Effector memory CD4-positive, alpha-beta T cell (primary cell): ENCODE results near the gene RGMB.
"Not testable (repeated sequence)": the region's sequence is repeated elsewhere in the genome, so short reads cannot be mapped to it uniquely, and the experiment has no call there.

ENCODE experiments used
- DNase-seq, 3 donors: peaks; one replicate each; pipeline ENCODE4 v3.0.0-alpha.2; 2020
- H3K27ac ChIP-seq: 2 replicates; pipeline ENCODE4 v1.7.0; 2013; ENCODE audit warnings: mild to moderate bottlenecking, low read length, moderate library complexity; ENCODE audit not compliant: insufficient read depth, poor library complexity, severe bottlenecking
- H3K27me3 ChIP-seq: replicated peaks from 2 replicates; pipeline ENCODE4 v1.7.0; 2013; ENCODE audit warnings: mild to moderate bottlenecking, low read length; ENCODE audit not compliant: insufficient read depth, control insufficient read depth, poor library complexity, severe bottlenecking
- H3K36me3 ChIP-seq: 2 replicates; pipeline ENCODE4 v1.7.0; 2013; ENCODE audit warnings: mild to moderate bottlenecking, low read length, moderate library complexity; ENCODE audit not compliant: control insufficient read depth, insufficient read depth
- H3K4me1 ChIP-seq: 2 replicates; pipeline ENCODE4 v1.7.0; 2013; ENCODE audit warnings: low read length, mild to moderate bottlenecking; ENCODE audit not compliant: control insufficient read depth, insufficient read depth, poor library complexity, severe bottlenecking
- H3K4me3 ChIP-seq: 2 replicates; pipeline ENCODE4 v1.7.0; 2013; ENCODE audit warnings: low read length, low read depth, mild to moderate bottlenecking; ENCODE audit not compliant: insufficient read depth, poor library complexity, severe bottlenecking
- H3K9me3 ChIP-seq: 2 replicates; pipeline ENCODE4 v1.7.0; 2013; ENCODE audit warnings: mild to moderate bottlenecking, low read length, moderate library complexity; ENCODE audit not compliant: control insufficient read depth
- total RNA-seq, 3 donors: gene quantifications; one replicate each; lab custom pipeline; 2026; lab: John Stamatoyannopoulos, UW

RGMB gene, protein sequence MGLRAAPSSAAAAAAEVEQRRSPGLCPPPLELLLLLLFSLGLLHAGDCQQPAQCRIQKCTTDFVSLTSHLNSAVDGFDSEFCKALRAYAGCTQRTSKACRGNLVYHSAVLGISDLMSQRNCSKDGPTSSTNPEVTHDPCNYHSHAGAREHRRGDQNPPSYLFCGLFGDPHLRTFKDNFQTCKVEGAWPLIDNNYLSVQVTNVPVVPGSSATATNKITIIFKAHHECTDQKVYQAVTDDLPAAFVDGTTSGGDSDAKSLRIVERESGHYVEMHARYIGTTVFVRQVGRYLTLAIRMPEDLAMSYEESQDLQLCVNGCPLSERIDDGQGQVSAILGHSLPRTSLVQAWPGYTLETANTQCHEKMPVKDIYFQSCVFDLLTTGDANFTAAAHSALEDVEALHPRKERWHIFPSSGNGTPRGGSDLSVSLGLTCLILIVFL
- total RNA-seq: 12.7 to 22.5 (median 19.0) reads per million in 3 donors

DNA sequence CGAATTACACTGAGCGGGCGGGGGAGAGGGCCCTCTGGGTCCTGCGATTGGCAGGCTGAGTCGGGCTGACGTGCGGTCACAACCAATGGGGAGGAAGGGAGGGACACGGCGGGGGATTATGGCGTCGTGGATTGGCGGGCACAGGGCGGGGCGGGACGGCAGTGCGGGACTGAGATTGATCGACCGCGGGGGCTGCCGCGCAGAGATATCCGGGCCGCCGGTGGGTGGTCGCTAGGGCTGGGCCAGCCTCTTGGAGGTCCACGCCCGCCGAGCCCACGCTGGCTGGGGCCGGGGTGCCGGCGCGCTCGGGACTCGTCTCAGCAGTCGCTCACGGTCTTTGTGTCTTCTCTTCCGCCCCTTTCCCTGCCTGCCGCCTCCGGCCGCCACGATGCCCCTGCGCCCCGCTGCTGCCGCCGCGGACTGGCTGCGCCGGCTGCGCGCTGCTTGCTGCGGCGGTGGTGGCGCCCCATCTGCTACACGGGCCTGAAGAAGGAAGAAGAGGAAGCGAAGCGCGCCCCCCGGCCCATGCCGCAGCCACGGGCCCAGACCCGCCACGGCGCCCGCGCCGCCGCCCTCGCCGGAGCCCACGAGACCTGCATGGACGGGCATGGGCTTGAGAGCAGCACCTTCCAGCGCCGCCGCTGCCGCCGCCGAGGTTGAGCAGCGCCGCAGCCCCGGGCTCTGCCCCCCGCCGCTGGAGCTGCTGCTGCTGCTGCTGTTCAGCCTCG lies at the start of gene RGMB:
RGMB (plus strand) TSS at position 200 of the 728 bp plus-strand sequence; CDS start at position 608, 408 bp downstream.
- H3K27me3 ChIP-seq: no peaks in the 10 kb centered on the region
- H3K4me3 ChIP-seq: peak within 1 kb of the TSS; percentile 84
- no peaks in the 10 kb centered on the region for H3K36me3 ChIP-seq
- no peaks in the 10 kb centered on the region for H3K9me3 ChIP-seq
- H3K4me1 ChIP-seq: peaks cover 24% of the 10 kb centered on the region
- DNase-seq: peak; percentile 80 to 87 (median 87)
- H3K27ac ChIP-seq: peak within 1 kb of the TSS; percentile 65

DNA sequence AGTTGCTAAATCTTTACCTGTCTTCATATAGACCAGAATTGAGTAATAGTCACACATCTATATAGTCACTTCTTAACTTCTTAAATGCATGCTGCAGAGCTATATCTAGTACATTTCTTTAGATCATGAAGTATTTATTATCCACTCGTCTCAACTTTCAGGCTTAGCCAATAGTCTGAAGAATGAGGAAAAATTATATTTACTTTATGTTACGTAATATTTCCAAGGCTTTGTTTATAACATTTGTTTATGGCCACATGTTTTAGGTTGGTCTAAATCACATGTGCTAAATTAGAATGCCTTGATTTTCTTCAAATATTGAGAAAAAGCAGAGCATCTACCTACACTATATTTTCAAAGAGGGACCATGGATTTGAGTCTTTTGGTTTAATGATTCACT lies 47.2 kb upstream of the RGMB start:
- Histone ChIP-seq H3K4me3 (no peak overlapping the region), H3K27me3 (peaks cover 3% of the 10 kb centered on the region), H3K4me1 (no peaks in the 10 kb centered on the region), H3K36me3 (no peaks in the 10 kb centered on the region), H3K9me3 (no peaks in the 10 kb centered on the region), H3K27ac (no peak overlapping the region)
- DNase-seq: no peak

DNA sequence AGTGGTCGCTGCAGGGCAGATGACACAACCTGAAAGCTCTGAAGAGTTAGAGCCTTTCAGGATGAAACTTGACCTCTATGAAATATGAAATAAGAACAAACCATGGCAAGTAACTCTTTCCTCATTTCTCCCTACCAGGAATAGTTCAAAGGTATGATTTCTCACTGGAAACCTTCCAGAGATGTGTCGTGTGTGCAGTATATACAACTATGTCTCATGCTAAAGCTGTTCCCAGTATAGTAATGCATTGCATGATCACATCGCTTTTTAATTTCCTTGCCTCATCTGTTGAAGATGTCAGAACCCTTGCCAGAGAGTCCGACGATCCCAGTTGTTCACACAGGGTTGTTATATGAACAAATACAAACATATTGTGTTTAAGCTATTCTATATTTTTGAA lies 45.8 kb upstream of the RGMB start:
- peaks cover 3% of the 10 kb centered on the region for H3K27me3 ChIP-seq
- H3K36me3 ChIP-seq: no peaks in the 10 kb centered on the region
- no peaks in the 10 kb centered on the region for H3K9me3 ChIP-seq
- H3K4me1 ChIP-seq: no peaks in the 10 kb centered on the region
- no peak for DNase-seq
- no peak overlapping the region for H3K27ac ChIP-seq
- no peak overlapping the region for H3K4me3 ChIP-seq

DNA sequence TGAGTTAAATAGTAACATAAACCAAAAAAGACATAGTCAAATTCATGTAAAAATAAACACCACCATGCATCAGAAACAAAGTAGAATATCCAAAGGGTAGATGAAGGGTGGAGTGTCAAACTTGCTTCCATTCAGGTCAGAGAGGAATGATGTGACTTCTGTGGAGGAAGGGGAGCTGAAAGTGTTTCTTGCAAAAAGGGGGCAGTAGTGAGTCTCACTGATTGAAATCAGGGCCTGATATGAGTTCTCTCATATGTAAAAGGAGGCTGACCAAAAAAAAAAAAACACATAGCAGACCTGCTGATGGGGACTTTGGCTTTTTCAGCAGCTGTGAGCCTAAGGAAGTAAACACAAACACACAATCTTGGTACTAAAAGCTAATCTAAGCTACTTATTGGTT lies 38.8 kb upstream of the RGMB start:
- no peak for DNase-seq
- Histone ChIP-seq H3K4me1 (no peaks in the 10 kb centered on the region), H3K9me3 (no peaks in the 10 kb centered on the region), H3K27ac (no peak overlapping the region), H3K27me3 (peaks cover 8% of the 10 kb centered on the region), H3K4me3 (no peak overlapping the region), H3K36me3 (no peaks in the 10 kb centered on the region)

DNA sequence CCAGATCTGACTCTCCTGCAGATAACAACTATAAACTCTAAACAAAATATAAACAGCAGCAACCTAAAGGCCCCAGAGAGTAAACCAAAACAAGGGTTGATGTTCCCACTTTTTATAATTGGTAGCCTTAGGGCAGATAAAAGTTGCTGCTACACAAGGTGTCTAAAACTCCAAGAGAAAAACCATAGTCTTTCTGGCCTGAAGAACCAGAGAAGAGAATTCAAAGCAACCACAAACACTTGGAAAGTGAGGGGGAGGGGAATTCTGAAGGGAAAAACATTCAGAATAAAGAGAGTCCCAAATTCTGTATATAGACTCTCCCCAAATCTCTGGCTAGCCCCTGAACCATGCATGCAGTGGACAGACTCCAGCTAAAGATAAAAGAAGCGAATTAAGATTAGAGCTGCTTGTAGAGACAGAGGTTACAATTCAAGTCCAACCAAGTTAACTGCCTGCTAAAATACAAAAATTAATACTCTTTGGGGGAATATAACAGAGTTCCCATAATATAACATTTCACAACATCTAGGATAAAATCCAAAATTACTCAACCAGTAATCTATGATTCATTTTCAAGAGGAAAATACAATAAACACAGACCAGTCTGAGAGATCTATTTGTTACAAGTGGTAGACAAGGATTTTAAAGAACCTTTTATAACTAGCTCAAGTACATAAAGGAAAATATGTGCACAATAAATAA lies 37.5 kb upstream of the RGMB start:
- no peak for DNase-seq
- no peaks in the 10 kb centered on the region for H3K9me3 ChIP-seq
- H3K4me3 ChIP-seq: no peak overlapping the region
- no peak overlapping the region for H3K27ac ChIP-seq
- no peaks in the 10 kb centered on the region for H3K36me3 ChIP-seq
- peaks cover 5% of the 10 kb centered on the region for H3K27me3 ChIP-seq
- H3K4me1 ChIP-seq: no peaks in the 10 kb centered on the region

DNA sequence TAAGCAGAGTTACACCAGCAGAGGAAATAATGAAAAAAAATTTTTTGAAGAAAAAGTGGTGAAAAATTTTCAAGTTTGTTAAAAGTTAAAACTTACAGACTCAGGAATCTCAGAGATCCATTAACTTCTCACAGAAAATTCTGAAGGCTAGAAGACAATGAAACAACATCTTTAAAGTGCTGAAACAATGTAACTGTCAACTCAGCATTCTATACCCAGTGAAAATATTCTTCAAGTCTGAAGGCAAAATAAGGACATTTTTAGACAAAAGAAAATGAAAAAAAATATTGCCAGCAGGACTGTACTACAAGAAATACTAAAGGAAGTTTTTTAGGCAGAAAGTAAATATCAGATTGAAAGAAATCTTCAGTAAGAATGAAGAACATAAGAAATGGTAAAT lies 36.7 kb upstream of the RGMB start:
- Histone ChIP-seq H3K27me3 (peaks cover 5% of the 10 kb centered on the region), H3K27ac (no peak overlapping the region), H3K36me3 (no peaks in the 10 kb centered on the region), H3K9me3 (no peaks in the 10 kb centered on the region), H3K4me3 (no peak overlapping the region), H3K4me1 (no peaks in the 10 kb centered on the region)
- no peak for DNase-seq

DNA sequence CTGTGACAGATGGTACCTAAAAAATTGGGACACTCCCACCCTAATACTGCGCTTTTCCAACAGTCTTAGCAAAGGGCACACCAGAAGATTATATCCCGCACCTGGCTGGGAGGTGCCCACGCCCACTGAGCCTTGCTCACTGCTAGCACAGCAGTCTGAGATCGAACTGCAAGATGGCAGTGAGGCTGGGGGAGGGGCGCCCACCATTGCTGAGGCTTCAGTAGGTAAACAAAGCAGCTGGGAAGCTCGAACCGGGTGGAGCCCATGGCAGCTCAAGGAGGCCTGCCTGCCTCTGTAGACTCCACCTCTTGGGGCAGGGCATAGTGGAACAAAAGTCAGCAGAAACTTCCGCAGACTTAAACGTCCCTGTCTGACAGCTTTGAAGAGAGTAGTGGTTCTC lies 36.0 kb upstream of the RGMB start:
- not testable (repeated sequence) for H3K27me3 ChIP-seq, H3K4me3 ChIP-seq, H3K4me1 ChIP-seq, H3K27ac ChIP-seq, DNase-seq, H3K9me3 ChIP-seq, H3K36me3 ChIP-seq

DNA sequence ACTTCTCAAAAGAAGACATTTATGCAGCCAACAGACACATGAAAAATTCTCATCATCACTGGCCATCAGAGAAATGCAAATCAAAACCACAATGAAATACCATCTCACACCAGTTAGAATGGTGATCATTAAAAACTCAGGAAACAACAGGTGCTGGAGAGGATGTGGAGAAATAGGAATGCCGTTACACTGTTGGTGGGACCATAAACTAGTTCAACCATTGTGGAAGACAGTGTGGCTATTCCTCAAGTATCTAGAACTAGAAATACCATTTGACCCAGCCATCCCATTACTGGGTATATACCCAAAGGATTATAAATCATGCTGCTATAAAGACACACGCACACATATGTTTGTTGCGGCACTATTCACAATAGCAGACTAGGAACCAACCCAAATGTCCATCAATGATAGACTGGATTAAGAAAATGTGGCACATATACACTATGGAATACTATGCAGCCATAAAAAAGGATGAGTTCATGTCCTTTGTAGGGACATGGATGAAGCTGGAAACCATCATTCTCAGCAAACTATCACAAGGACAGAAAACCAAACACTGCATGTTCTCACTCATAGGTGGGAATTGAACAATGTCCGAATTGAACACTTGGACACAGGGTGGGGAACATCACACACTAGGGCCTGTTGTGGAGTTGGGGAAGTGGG lies 34.8 kb upstream of the RGMB start:
- DNase-seq, H3K4me1 ChIP-seq, H3K9me3 ChIP-seq, H3K36me3 ChIP-seq, H3K27me3 ChIP-seq, H3K4me3 ChIP-seq, H3K27ac ChIP-seq: not testable (repeated sequence)

DNA sequence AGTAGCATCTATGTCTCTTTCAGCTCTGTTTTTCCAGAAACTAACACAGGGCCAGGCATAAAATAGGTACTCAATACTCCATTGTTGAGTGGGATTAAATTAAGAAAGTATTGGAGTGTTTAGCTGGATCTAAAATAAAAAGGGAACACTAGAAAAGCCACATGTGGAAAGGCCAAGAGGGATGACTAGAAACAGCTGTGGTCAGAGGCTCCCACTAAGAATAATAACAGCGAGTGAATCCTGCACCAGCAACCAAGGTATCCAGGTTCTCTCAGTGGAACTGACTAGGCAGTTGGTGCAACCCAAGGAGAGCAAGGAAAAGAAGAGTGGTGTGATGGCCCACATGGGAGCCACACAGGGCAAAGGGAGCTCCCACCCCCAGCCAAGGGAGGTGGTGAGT lies 31.5 kb upstream of the RGMB start:
- H3K27ac ChIP-seq: no peak overlapping the region
- H3K4me1 ChIP-seq: no peaks in the 10 kb centered on the region
- no peaks in the 10 kb centered on the region for H3K9me3 ChIP-seq
- H3K4me3 ChIP-seq: no peak overlapping the region
- no peak for DNase-seq
- H3K27me3 ChIP-seq: no peaks in the 10 kb centered on the region
- no peaks in the 10 kb centered on the region for H3K36me3 ChIP-seq
